HG02970 (cell line): ENCODE data around the gene SARNP.
A peak's percentile ranks its signal among the peaks of the same experiment; 100 is the strongest.

Source experiments
- ATAC-seq: cut with Tn5 transposase; IDR thresholded peaks from one replicate; pipeline ENCODE4 v1.9.1; 2021; ENCODE audit warnings: mild to moderate bottlenecking, moderate library complexity, moderate number of reproducible peaks; ENCODE audit not compliant: unreplicated experiment, low FRiP score

SARNP gene

GRCh38 chr12:55745361-55746173, 72.0 kb downstream of the SARNP start:
- no peak for ATAC-seq

- ATAC-seq, result no peak
Observed at GRCh38 chr12:55744340-55745030, 73.0 kb downstream of the SARNP start.

- no peak for ATAC-seq
Observed at GRCh38 chr12:55743406-55744339, 73.9 kb downstream of the SARNP start.

GRCh38 chr12:55742719-55743405, 74.7 kb downstream of the SARNP start, which contains the start of gene GDF11:
TSS of gene GDF11 (plus strand) at chr12:55743122. CDS start at chr12:55743317, 195 bp downstream.
- ATAC-seq, result no peak

- no peak for ATAC-seq
Observed at GRCh38 chr12:55741931-55742680, 75.4 kb downstream of the SARNP start.

- ATAC-seq, result no peak
Observed at GRCh38 chr12:55739025-55739378, 78.5 kb downstream of the SARNP start.

GRCh38 chr12:55738123-55739024, 79.2 kb downstream of the SARNP start:
- peak; percentile 74 for ATAC-seq

- peak; percentile 7 for ATAC-seq
Observed at GRCh38 chr12:55737581-55738122, 79.9 kb downstream of the SARNP start.

- no peak for ATAC-seq
Observed at GRCh38 chr12:55736780-55737580, 80.5 kb downstream of the SARNP start.

GRCh38 chr12:55736076-55736475, 81.4 kb downstream of the SARNP start:
- ATAC-seq, result no peak

- no peak for ATAC-seq
Observed at GRCh38 chr12:55734595-55734994, 82.9 kb downstream of the SARNP start.

- ATAC-seq, result no peak
Observed at GRCh38 chr12:55733858-55734257, 83.7 kb downstream of the SARNP start.

- ATAC-seq, result no peak
Observed at GRCh38 chr12:55733021-55733555, 84.4 kb downstream of the SARNP start.

- no peak for ATAC-seq
Observed at GRCh38 chr12:55732288-55732687, 85.2 kb downstream of the SARNP start.

- no peak for ATAC-seq
Observed at GRCh38 chr12:55729819-55730818, 87.4 kb downstream of the SARNP start.
